Activated CD4-positive, CD25-positive, alpha-beta regulatory T cell treated with anti-CD3 and anti-CD28 coated beads, Interleukin-2, amount 50 U/mL, for 72 hours (primary cell): Measurements from ENCODE around the gene FCHSD2.
"Not testable (repeated sequence)": the region's sequence is repeated elsewhere in the genome, so short reads cannot be mapped to it uniquely, and the experiment has no call there.

ENCODE experiments used
- DNase-seq: peaks from one replicate; pipeline ENCODE4 v3.0.0; 2021

The FCHSD2 gene

DNA sequence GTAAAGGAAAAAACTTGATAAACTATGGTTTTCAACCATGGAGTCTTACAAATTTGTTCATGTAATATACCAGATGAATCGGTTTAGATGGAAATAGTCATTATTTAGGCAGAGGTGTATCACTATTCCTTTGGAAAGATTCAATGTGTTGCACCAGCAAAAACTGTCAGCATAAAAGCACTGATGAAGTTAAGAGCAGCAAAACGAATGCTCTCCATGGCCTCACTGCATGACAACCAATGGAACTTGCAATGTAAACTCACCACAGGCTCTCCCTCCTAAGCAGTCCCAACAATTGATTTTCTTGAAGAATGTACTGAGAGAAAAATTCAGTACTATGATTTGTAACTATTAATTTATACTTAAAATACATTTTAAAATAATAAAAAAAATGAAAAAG, 139.9 kb downstream of the FCHSD2 start:
- DNase-seq, result no peak

DNA sequence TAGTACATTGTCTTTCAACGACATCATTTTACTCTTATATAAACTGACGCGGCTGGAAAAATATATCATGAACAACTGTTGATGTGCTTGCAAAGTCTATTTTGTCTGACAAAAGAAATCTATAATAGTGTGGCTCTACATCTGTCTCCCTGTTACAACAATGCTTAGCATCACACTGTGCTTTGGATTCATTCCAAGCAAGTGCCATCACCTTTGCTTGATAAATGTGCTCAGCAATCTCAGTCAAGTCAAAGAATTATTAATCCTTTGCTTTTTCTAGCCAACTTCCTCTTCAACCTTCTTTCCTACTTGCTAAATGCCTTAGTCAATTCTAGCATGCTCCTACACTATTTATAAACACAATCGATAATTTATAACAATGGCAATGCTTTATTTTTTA, 140.5 kb downstream of the FCHSD2 start:
- DNase-seq, result no peak

DNA sequence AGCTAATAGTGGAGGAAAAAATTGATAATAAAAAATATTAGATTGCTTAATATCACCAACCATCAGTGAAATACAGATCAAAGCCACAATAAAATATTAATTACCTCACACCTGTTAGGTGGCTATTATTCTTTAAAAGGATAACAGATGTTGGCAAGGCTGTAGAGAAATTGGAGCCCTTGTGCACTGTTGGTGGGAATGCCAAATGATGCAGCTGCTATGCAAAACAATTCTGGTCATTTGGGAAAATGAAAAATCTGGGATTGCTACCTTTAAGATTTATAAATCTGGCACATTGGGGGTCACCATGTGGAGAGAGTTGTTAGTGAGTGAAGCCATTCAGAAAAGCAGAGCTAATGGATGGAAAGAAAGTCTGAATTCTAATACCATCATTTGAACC, 143.4 kb downstream of the FCHSD2 start:
- DNase-seq, result no peak

DNA sequence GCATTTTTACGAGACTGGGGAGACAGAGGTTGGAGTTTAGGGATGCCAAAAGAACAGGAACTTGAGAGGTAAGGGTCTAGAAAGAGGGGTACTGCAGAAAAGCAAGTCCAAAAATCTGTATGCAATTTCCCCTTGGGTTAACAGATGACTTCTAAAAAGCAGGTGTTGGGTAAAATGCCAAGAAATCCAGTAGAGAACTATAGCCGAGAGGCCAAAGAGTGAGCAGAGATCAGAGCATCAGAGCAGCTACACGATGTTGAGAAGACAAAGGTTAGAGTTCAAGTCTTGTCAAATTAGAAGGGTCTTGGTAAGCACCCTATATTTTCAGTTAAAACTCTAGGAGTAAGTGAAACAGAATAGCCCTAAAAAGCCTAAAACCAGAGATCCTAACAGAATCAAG, 145.2 kb downstream of the FCHSD2 start:
- DNase-seq, result no peak

DNA sequence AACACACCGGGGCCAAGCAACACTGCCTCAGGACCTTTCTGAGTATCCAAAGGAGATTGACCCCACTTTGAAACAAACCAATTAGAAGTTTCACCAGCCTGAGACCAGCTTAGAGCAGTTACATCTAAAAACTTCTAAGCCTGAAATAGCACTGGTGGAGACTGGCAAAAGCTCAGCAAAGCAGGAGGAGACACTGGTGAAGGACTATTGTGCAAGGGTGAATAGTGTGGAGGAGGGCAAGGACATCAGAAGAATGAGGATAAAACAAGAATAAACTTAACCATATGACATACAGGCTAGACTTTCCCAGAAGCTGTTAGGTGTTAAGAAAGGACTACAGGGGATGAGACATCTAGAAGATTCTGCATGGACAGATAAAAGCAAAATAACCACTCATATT, 152.4 kb downstream of the FCHSD2 start:
- no peak for DNase-seq

DNA sequence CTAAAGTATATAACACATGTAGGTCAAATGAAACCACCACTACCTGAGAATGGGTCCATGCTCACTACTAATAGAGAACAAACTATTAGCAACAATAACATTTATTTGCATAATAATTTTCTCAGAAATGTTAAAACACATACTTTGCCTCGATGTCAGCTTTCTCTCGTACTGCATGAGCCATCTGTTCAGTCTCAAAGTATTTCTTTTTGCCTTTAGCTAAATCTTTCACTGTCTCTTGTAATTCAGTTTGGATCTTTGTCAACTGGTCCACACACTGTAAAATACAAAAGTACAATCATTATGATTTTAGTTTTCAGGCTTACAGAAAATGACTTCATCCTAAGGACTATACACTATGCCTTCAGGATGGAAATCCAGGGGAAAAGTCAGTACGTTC, 153.3 kb downstream of the FCHSD2 start:
- DNase-seq, result no peak

DNA sequence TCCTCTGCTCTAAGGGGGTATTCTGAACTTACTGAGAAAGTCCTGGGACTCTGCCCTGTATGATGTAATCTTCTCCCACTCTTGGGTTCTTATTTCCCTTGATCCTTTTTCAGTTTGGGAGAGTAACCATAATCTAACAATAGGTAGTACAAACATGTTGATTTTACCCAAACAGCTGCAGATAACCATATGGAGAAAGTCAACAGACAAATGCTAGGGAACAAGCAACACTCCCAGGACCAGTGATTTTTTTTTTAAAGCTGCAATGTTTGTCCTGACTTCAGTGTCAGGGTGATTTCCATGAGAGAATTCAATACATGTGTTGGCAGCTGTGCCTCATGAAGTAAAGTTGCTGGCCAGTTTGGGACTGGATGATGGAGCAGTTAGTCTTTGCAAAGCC, 156.5 kb downstream of the FCHSD2 start:
- no peak for DNase-seq

DNA sequence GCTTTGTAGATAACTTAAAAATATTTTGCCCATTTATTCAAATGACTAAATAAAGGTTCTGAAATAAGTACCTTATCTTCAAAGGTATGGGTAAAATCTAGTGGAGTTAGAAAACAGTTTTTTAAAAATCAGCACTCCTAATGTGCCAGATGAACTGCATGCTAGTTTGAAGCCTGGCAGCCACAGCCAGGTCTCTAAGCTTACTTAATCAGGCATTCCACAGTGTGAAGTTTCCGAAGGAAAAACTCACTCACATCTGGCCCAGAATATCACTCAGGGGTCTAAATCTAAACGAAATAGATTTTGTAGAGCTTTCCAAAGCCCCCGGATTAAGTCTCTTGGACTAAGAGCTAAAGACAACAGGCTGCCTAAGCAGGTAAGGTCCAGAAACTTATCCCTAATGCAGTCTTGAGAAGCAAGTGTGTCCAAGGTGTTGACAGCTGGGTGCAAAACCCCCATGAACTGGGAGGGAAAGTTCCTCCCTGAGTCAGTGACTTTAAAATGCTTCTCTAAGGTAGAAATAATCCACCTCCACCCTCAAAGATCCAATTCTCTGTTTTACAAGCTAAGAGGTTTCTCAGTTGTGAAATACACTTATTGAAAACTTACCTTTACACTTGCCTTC, 157.6 kb downstream of the FCHSD2 start:
- DNase-seq, result no peak

DNA sequence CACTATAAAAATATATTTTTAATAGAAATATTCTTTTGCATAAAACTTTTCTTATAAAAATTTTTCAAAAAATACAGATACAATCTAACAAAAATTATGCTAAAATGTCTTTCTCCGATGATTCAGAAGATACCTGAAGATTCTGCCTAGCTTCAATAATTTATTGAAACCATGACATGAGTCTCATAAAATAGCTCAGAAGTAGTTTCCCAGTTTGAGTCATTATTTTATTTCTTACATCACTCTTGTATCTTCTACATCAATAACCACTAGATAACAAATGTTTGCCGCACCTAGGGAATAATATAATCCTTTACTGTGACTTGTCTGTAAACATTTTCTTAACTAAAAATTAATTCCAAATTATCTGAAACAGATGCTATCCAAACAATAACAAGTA, 158.6 kb downstream of the FCHSD2 start:
- DNase-seq, result no peak

DNA sequence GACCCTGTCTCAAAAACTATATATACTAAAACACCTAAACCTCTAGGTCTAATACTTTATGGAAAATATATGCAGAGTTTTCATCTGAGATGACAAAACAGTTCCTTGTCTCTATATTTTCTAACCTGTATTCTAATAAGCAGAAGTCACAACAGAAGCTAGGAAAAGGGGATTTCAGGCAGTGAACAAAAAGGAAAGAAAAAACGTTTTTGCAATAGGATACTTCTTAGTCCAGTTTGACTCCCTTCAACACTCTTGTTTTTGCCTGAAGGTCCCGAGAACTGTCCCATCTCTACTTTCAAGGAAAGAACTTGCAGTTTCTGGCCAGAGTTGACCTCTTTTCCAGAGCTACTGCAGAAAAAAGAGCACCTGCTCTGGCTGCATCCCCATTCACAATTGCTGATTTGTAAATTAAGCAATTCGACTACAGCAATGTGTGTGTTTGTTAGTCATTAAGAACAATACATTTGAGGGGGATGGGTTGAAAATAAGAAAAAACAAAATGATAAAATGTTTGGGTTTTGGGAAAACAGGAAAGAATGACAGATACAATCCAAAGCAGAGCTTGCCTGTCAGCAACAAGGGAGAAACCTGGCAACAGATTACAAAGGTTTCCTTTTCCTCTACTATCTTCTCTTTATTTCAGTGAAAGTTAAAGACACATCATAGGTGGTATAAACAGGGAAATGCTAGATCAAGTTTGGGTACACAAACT, 160.0 kb downstream of the FCHSD2 start:
- no peak for DNase-seq

DNA sequence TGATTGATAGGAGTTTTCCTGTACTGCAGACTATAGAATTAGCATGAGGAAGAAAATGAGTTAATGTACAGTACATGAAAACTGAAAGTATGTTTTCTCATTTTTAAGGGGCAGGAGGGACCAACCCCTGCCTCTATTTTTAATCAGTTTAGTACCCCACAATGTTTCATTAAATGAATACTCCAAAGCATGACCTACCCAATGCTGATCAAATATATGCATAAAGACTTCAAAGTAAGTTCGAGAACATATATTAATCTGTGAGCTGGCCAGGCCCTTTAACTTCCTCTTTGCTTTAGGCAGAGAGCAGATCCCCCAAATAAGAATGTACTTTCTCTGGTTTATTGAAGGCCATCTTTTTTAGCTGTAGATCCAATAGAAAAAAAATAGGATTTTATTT, 161.0 kb downstream of the FCHSD2 start:
- no peak for DNase-seq

DNA sequence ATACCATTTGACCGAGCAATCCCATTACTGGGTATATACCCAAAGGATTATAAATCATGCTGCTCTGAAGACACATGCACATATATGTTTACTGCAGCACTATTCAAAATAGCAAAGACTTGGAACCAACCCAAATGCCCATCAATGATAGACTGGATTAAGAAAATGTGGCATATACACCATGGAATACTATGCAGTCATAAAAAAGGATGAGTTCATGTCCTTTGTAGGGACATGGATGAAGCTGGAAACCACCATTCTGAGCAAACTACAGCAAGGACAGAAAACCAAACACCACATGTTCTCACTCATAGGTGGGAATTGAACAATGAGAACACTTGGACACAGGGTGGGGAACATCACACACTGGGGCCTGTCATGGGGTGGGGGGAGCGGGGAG, 164.3 kb downstream of the FCHSD2 start:
- DNase-seq, result not testable (repeated sequence)

DNA sequence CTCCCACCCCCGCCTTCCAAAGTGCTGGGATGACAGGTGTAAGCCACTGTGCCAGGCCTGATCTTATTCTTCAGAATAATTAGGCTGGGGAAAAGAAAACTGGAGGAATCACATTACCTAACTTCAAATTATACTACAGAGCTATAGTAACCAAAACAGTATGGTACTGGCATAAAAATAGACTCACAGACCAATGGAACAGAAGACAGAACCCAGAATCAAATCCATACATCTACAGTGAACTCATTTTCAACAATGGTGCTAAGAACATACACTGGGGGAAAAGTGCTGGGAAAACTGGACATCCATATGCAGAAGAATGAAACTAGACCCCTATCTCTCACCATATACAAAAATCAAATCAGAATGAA, 165.6 kb downstream of the FCHSD2 start:
- DNase-seq, result not testable (repeated sequence)

DNA sequence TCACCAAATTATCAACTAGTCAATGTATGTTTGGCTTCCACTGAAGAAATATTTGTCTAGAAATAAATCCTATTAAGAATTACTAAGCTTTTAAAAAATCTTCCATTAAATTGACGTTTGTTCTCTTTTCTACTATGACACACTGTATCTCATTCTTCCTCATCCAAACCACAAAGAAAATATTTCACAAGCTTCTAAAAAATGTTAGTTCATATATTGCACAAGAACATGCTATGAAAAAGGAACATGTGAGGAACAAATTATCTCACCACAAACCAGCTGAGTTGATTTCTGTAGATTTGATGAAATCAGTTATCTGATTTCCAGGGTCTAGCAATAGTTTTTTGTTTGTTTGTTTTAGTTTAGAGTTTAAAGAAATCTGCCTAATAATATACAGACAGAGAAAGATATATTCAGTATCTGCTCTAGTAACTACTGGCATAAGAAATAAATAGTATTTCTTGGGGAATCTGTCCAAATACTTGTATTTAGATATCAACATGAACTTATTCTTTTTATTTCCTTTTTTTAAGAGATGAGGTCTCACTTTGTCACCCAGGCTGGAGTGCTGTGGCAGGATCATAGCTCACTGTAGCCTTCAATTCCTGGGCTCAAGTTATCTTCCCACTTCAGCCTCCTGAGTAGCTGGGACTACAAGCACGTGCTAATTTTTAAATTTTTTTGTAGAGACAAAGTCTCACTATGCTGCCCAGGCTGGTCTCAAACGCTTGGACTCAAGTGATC, 166.2 kb downstream of the FCHSD2 start:
- DNase-seq, result no peak

DNA sequence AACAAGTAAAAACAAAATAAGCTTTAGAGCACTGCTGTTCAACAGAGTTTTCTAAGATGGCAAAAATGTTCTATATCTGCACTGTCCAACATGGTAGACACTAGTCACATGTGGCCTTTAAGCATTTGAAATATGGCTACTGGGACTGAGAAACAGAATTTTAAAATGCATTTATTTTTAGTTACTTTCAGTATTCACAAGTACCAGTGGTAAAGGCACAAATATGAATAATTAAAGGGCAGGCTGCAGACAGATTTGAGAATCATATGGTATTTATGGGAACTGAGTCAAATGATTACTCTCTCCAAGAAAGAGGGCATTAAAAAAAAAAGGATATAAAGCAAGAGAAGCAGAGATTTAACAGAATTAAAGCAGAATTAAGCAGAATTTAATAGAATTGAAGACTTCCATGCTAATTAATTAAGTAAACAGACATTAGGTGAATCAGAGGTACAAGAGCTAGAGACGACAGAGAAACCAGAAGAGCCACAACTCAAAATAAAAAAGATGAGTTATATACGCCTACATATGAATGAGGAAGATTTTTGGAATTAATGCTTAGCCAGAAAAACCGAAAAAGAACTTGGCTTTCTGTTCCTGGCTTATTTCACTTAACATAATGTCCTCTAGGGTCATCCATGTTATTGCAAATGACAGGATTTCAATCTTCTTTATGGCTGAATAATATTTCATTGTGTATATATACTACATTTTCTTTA, 167.5 kb downstream of the FCHSD2 start:
- no peak for DNase-seq

DNA sequence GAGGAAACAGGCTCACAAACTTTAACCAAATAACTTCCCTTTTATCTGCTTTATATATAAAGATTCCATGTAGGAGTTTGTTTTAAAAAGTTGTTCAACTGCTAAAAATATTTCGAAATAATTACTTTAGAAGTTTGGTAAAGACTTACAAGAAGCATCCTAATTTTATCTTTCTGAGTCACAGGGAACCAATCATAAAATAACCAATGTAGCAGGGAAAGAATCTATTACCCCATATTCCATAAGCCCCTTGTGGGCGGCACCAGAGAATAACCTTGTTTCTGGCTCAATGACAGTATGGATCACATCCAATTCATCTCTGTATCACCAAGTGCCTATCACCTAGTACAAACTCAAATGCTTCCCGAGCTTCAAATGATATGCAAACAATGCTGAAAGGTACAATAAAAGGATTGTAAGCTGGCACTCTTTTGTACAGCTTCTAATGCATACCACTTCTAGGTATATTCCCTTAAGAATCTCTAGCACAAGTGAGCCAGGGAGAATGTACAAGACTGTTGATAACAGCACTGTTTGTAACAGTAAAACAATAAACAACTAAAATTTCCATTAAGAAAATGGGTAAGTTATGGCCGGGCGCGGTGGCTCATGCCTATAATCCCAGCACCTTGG, 169.5 kb downstream of the FCHSD2 start:
- DNase-seq, result no peak

DNA sequence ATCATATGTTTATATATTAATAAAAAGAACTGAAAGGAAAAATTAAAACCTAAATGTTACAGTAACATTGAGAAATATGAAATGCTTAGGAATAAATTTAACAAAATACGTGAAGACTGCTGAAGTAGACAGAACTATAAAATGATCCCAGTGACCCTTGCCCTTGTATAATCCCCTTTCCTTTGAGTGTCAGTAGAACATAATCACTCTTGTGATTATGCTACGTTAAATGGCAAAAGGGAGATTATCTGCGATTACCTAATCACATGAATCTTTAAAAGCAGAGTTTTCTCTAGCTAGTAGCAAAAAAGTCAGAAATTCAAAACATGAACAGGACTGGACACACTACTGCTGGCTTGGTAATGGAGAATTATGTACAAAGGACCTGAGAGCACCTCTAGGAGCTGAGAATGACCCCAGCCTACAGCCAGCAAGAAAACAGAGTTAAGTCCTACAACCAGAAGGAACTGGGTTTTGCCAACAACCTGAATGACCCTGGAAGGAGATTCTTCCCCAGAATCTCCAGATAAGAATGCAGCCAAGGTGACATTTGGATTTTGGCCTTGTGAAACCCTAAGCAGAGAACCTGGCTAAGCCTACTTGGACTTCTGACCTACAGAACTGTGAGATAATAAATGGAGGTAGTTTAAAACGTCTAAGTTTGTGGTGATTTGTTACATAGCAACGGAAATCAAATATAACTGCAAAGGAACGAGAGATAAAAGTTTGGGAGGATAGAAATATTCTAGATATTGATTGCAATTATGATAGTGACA, 170.7 kb downstream of the FCHSD2 start:
- DNase-seq, result no peak

DNA sequence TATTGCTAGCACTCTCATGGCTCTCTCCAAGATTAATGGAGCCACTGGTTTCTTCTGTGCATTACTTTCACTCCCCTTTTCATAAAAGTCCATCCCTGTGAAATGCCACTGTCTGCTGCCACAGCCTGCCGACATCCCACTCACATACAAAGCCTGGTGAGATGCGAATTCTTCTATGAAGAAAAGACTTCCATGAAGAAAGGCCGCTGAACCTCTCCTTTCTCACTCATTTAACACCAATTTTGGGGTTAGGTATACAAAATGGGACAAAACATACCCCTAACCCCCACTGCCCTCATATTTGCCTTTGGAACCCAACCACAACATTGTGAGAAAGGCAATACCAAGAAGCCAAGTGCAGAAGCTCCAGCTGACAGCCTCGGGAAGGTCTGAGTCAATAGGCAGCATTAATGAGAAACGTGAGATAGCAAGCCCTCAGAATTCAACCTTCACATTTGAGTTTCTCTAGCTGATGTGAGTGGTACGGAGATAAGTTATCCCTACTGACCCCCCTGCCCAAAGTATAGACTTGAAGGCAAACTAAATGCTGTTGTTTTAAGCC, 171.5 kb downstream of the FCHSD2 start:
- no peak for DNase-seq

DNA sequence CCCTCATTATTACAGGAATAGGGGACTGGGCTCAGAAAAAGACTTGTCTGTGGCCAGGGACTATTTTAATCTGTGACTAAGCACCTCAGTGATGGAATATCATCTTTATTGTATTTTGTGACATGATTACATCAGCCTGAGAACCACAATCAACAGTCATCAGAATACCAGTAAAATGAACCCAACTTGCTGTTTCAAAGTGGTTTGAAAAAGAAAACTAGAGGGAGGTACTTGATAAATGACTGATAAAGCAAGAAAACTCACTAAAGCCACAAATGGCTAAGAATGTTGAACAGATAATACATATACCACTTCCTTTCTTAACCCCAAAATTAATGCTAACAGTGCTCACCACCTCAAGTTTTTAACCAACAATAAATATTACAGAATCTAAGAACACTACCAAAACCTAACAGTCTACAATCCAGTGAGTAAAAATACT, 172.2 kb downstream of the FCHSD2 start:
- DNase-seq, result no peak

DNA sequence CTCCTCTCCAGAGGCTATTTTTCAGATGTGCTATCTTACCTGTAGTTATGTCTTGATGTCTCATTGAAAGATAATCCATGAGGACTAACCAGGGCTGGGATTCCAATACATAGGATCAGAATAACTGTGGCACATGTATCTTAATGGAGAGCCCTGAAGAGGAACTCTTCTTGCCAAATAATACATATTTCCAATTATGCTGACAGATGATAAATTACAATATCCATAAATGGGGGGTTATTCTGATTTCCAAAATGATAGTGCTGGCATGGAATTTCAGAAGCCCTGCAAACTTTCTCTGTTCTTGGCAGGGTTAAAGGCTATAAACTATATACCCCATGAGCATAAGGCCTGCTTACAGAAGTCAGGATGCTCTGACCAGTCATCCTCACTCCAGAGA, 173.7 kb downstream of the FCHSD2 start:
- DNase-seq, result no peak

DNA sequence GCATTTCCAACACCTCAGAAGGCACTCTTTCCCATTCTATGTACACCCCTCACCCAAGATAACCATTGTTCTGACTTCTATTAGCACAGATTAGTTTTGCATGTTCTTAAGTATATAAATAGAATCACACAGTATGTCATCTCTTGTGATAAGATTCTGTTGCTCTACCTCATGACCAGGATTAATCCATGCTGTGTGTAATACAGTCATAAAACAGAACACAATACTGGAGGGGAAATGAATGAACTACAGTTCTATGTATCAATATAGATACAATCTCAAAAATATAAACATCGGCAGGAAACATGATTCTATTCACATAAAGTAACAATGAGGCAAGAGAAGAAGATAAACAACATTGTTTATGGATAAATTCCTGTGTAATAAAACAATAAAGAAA, 176.4 kb downstream of the FCHSD2 start:
- DNase-seq, result no peak

DNA sequence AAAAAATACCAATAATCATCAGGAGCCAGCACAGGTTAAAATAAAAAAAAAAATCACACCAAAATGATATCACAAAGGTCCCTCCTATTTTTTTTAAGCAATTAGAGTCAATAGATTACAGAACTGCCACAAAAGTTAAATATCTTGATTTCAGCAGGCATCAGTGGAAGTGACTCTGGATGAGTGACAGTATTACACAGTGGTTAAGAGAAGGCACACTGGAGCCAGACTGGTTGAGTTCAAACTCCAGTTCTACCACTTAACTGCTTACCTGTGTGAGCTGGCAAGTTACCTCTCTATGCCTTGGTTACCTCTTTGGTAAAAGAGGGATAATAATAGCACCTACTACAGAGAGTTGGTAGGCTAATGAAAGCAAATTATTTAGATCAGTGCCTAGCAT, 179.4 kb downstream of the FCHSD2 start:
- no peak for DNase-seq
